Hypothalamus (tissue), 51 donors: ENCODE results near the gene FGD4.

Experiments
- DNase-seq, 51 donors: peaks; one replicate each; lab custom pipeline; 2025; lab: John Stamatoyannopoulos, UW

The FGD4 gene

DNA sequence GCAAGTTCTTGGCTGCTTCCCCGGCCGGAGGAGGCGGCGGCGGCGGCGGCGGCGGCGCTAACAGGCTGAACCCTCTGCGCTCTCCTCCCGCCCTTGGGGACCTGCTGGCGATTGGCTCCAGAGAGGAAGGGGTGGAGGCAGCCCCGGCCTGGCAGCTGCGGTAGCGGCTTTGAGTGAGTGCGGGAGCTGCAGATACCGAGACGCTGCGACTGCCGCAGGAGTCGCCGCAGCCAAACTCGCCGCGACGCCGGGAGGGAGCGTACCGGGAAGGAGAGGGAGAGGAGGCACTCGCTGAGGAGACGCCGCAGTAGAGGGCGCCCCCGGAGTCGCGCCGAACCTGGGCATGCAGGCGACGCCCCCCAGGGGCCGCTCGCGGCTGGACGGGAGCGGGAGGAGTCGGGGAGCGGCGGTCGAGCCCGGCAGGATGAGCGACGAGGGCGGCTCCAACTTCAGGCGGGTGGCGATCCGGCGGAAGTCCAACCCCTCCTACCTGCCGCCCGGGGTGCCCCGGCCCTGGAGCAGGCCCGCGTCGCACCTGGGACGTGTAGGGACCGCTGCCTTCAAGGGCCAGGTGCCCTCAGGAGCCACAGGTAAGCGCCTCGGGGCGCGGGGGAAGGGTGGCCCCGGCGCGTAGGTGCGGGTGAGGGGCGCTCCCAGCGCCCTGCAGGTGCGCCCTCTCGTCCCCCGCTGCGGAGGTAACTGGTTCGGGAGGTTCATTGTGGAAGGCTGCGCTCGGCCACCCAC is at the start of gene FGD4:
Gene FGD4 (plus strand): TSS at position 189 of the 744 bp plus-strand sequence.
- peak in 50 of 51 donors; percentile 10 to 88 (median 60) for DNase-seq

DNA sequence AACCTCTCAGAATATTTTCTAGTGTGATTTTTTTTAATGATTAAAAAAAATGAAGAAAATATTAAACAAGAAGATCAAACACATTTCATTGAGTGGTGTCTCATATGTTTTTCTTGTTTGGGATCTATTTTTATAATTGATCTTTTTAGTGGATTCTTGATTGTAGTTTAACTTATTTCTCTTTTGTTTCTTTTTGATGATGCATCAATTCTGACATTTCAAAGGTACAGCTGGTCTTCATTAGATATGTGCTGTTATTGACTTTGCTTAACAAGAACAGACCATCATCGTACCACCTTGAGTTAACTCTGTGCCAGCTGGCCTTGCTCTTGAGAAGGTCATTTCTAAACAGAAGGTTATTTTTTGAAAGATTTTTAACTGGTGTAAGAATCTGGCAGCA is 45.8 kb upstream of the FGD4 start:
- DNase-seq: no peak

DNA sequence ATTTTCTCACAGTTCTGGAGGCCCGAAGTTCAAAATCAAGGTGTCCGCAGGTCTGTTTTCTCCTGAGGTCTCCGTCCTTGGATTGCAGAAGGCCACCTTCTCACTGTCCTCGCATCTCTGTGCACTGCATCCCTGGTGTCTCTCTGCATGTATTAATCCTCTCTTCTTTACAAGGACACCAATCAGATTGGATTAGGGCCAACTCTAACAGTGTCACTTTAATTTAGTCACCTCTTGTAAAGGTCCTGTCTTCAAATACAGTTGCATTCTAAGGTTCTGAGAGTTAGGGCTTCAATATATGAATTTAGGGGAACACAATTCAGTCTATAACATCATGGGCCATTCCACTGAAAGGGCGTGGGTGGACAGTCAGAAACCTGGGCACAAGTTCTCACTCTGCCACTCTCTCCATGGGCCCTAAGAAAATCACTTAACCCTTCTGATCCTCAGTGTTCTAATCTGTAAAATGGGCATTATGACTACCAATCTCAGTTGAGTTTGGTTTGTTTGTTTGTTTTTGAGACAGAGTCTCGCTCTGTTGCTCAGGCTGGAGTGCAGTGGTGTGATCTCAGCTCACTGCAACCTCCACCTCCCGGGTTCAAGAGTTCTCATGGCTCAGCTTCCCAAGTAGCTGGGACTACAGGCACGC is 41.6 kb upstream of the FGD4 start:
- no peak for DNase-seq

- no peak for DNase-seq
These were observed 38.4 kb upstream of the FGD4 start for GRCh38 chr12:32360956-32361355.

GRCh38 chr12:32362892-32363291 is 36.5 kb upstream of the FGD4 start:
- DNase-seq: no peak

DNA sequence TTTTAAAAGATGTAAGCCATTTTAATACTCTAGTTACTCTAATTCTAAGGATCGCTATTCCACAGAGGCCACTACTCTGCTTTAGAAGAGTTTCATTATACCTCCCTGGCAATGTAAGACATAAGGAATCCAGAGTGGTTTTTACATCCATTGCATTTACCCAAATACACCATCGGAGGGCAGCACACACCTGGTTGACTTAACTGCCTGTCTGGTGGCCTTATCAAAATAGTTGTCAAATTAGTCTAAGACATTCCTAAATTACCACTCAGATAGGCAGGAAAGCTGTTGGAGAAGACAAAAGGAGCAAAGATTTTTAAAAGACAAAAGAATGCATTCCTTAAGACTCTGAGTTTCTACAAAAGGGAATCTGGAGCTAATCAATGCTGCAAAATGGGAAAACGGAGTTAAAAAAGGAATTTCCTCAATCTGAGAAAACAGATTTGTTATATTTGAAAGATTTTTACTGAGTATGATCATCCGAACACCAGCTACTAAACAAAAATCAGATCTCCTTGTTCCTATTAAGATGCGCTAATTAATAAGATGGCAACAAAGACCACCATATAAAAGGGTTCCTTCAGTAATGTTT is 33.8 kb upstream of the FGD4 start:
- DNase-seq: peak in 25 of 51 donors; percentile 0 to 55 (median 12)

DNA sequence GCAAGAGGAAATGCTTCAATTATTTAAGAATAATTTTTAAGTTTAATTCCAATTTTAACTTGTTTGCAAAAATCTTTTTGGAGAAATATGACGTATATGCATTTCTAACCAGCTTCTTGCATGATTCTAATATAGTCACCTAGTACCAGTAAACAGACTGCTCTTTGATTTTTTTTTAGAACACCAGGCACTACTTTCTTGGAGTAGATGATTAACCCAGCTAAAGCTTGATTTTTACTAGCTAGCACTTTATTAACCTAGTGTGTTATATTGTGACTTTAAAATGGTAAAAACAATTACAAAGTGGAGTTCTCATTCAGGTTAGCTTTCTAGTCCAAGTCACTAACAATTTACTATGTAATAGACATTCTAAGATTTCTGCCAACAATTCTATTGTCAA is 32.6 kb upstream of the FGD4 start:
- no peak for DNase-seq

- no peak for DNase-seq
These were observed 32.0 kb upstream of the FGD4 start for GRCh38 chr12:32367381-32367780.

DNA sequence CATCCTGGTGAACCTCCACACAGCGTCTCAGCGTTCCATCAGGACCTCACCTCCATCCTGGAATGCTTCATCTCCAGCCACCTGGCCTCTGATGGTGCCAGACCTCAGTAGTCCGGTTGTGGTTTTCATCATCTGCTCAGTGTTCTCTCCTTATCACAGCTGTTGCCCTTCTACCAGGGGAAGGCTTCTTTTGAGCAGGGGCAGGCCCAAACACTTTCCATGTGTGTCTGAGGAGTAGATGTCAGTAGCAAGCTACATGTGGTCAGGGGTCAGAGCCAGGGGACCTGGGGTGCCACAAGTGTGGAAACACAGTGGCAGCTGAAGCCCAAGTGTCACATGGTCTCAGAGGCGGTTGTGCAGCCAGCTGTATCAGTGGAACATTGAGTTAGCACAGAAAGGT is 30.2 kb upstream of the FGD4 start:
- DNase-seq: no peak

DNA sequence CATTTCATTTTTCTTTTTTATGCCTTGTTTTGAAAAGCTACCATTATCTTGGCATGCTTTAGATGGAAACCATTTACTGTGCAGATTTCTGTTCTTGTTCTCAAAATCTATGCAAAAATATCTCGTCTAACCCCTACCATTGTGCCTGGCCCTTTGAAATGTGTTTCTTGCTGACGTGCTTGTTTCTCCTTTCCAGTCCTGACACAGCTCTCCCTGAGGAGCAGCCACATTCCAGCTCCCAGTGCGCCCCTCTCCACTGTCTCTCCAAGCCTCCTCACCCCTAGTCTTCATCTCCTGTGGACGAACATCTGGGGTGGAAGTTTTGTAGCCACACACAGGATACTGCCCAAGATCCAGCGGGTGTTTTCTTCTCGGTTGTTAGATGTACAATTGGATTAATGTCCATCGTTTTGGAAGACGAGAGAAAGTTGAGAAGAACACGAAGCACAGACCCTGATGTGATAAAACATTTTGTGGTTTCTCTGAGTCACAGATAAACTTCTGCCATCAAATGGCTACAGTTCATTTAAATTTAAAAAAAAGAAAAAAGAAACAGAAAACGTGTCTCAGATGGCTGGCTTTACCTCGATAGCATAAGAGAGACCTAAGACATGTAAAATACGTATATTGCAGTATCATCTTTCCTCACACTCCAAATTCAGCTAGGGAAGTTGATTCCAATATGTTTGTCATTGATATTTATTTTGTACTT is 21.9 kb upstream of the FGD4 start:
- no peak for DNase-seq

- no peak for DNase-seq
These were observed 20.1 kb upstream of the FGD4 start for GRCh38 chr12:32379213-32379612.

GRCh38 chr12:32379667-32380066 is 19.7 kb upstream of the FGD4 start:
- no peak for DNase-seq

DNA sequence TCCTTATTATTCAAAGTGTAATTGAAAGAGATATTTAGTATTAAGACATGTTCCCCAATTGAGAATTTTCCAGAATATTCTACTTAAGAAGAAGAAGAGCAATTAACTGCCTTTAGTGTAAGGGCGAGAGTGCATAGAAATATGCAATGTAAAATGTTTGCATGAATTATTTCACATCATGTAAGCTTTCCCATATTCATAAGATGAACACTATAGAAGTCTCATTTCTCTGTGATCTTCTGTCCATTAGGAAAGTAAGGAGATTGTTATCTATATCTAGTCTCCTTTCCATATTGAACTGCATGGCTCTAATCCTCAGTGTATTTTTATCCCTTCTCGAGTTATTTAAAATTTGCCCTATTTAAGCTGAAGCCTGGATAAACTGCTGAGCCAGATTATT is 17.1 kb upstream of the FGD4 start:
- DNase-seq: no peak

DNA sequence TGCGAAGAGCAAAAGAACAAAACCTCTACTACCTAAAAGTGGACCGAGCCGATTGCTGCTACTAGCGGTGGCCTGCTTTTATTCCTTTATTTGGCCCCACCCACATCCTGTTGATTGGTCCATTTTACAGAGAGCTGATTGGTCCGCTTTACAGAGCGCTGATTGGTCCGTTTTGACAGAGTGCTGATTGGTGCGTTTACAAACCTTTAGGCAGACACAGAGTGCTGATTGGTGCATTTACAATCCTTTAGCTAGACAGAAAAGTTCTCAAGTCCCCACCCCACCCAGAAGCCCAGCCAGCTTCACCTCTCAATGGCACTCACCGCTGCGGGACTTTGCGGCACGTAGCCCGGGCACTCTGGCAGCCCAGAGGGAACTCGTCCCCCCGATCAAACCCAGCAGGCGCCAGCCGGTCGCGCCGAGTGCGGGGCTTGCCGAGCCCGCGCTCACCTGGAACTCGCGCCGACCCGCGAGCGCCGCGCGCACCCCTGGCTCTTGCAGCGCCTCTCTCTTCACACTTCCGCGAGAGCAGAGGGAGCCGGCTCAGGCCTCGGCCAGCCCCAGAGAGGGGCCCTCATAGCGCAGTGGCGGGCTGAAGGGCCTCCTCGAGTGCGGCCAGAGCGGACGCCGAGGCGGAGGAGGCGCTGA is 8.7 kb upstream of the FGD4 start:
- DNase-seq: peak in 2 of 51 donors; percentile 1 to 7

DNA sequence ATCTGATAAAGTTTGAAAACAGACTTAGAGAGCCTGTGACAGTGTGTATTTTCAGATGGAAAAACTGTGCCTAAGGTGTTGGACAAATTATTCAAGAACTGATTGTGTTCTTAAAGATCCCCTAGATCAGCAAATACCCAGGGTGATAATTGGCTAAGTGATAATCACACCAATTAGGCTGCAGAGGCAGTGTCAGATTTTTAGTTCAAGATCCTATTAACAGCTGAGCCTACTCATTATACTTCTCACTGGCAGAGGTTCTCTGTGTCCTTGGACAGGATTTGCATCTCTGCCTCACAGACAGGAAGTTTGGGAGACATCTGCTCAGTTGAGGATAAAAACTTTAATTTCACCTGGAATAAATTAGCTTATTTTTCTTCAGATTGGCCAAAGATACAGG is 4.3 kb upstream of the FGD4 start:
- no peak for DNase-seq

GRCh38 chr12:32397696-32398095 is 1.7 kb upstream of the FGD4 start:
- no peak for DNase-seq

DNA sequence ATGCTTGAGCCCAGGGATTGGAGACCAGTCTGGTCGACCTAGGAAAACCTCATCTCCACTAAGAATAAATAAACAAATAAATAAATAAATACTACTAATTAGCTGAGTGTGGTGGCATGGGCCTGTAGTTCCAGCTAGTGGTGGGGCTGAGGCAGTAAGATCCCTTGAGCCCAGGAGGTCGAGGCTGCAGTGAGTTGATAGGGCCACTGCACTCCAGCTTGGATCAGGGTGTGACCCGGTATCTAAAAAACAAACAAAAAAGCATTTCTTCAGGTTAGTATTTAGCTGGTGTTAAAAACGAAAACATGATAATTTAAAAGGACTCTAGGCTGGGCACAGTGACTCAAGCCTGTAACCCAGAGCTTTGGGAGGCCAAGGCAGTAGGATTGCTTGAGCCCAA is 1.2 kb upstream of the FGD4 start:
- no peak for DNase-seq

- DNase-seq: peak in 1 of 51 donors; percentile 41
These were observed 465 bp upstream of the FGD4 start for GRCh38 chr12:32398816-32399369.

- no peak for DNase-seq
These were observed 835 bp downstream of the FGD4 start for GRCh38 chr12:32400114-32400672.

DNA sequence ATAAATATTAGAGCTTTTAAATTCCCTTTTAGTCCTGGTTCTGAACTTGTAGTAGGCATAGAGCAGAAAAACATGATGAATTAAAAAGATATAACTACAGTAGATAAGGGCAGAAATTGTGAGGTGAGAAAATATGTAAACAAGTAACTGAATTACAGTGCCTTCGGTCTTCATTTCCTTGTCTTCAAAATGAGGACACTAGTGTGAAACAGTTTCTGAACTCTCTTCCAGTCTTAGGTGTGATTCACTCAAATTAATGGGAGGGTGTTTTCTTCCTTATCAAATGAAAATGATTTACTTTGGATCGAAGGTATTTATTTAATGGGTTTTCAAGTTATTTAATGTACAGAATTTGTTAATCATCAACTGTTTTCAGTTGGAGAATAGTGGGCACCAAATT is 1.5 kb downstream of the FGD4 start:
- DNase-seq: no peak
